HCT116 (cell line): Measurements from ENCODE around the gene FAM20C. TPM values are rescaled to one million over a fixed set of nuclear protein-coding genes. Genes with fewer than 3 reads are reported as not detected.

Source experiments
- ATAC-seq: fragments of 200-7000 bp; cut with Tn5 transposase; 2 replicates; pipeline ENCODE4 v1.9.1; 2020; ENCODE audit warnings: mild to moderate bottlenecking, moderate library complexity
- BruUV-seq: library from RNA; stranded (reverse); fragments of 400-500 nt; replicated peaks from 2 replicates; lab custom pipeline; 2021; lab: Mats Ljungman, UMichigan
- CTCF ChIA-PET: fragments of 300-600 bp; sonication (Branson Sonifier 250); formaldehyde crosslinking; loops from one replicate; lab custom pipeline; 2021; ENCODE audit warnings: antibody characterized with exemption; lab: Charles Lee
- POLR2A ChIA-PET: fragments of 300-600, 350-600 bp; sonication (Branson Sonifier 250); formaldehyde crosslinking; loops from one replicate; lab custom pipeline; 2021; ENCODE audit warnings: antibody characterized with exemption; lab: Charles Lee
- RAD21 ChIA-PET, 2 experiments: fragments of 300-600 bp; sonication (Branson Sonifier 250); formaldehyde crosslinking; loops; one replicate each; lab custom pipeline; 2023; ENCODE audit warnings: low total read pairs in 2 of 2; ENCODE audit not compliant: uncharacterized antibody in 2 of 2, unreplicated experiment in 2 of 2, low non-redundant PET in 1 of 2; lab: Charles Lee
- DNase-seq: peaks from one replicate; pipeline ENCODE4 v3.0.0-alpha.2; 2010; ENCODE audit warnings: low read depth, low spot score
- H2AFZ ChIP-seq: fragments of 200-600 bp; shearing (Covaris generic), sonication (generic); 2 replicates; pipeline ENCODE4 v1.6.1; 2017; ENCODE audit warnings: low read depth, mixed run types, mixed read lengths, antibody characterized with exemption, low read length; ENCODE audit not compliant: poor library complexity, severe bottlenecking
- H3K27ac ChIP-seq: 2 replicates; pipeline ENCODE4 v1.5.1; 2012; ENCODE audit warnings: low read depth, low read length
- H3K27me3 ChIP-seq: fragments of 200-600 bp; sonication (generic); 2 replicates; pipeline ENCODE4 v1.6.1; 2016; ENCODE audit warnings: mixed run types, low read length, mixed read lengths; ENCODE audit not compliant: insufficient read depth
- H3K36me3 ChIP-seq, 2 experiments: fragments of 200-500 bp in 1 of 2; fragments of 200-600 bp in 1 of 2; sonication (Bioruptor generic) in 1 of 2; sonication (generic) in 1 of 2; 2 replicates each; pipeline versions ENCODE4 v1.5.1 to v1.6.1; 2014 to 2016; ENCODE audit warnings: low read length in 2 of 2, inconsistent platforms in 1 of 2, mixed read lengths in 1 of 2, mixed run types in 1 of 2; ENCODE audit not compliant: insufficient read depth in 2 of 2, control insufficient read depth in 1 of 2
- H3K4me1 ChIP-seq, 2 experiments: fragments of 200-600 bp in 1 of 2; sonication (generic) in 1 of 2; 2 replicates each; pipeline versions ENCODE4 v1.5.1 to v1.6.1; 2012 to 2017; ENCODE audit warnings: low read length in 2 of 2, inconsistent platforms in 1 of 2, mild to moderate bottlenecking in 1 of 2, mixed read lengths in 1 of 2, mixed run types in 1 of 2, moderate library complexity in 1 of 2; ENCODE audit not compliant: insufficient read depth in 2 of 2, control insufficient read depth in 1 of 2
- H3K4me2 ChIP-seq: fragments of 200-600 bp; sonication (generic); 2 replicates; pipeline ENCODE4 v1.6.1; 2017; ENCODE audit warnings: mixed run types, low read length, mixed read lengths
- H3K4me3 ChIP-seq, 2 experiments: fragments of 200-600 bp in 1 of 2; sonication (generic) in 1 of 2; replicated peaks in 1 of 2; 2 replicates each; pipeline ENCODE4 v1.5.1; 2011 to 2016; ENCODE audit warnings: low read length in 2 of 2, control low read depth in 1 of 2, low read depth in 1 of 2, mild to moderate bottlenecking in 1 of 2, mixed read lengths in 1 of 2, mixed run types in 1 of 2
- H3K79me2 ChIP-seq: fragments of 200-600 bp; sonication (generic); 2 replicates; pipeline ENCODE4 v1.6.1; 2017; ENCODE audit warnings: mild to moderate bottlenecking, mixed run types, low read length, moderate library complexity, mixed read lengths; ENCODE audit not compliant: insufficient read depth
- H3K9ac ChIP-seq: fragments of 200-600 bp; sonication (generic); 2 replicates; pipeline ENCODE4 v1.6.1; 2016; ENCODE audit warnings: low read length, mixed read lengths
- H3K9me2 ChIP-seq: fragments of 200-600 bp; sonication (generic), shearing (Covaris generic); 2 replicates; pipeline ENCODE4 v1.6.1; 2017; ENCODE audit warnings: mixed run types, mild to moderate bottlenecking, moderate library complexity; ENCODE audit not compliant: insufficient read depth
- H3K9me3 ChIP-seq, 2 experiments: fragments of 200-500 bp in 1 of 2; fragments of 200-600 bp in 1 of 2; sonication (Bioruptor generic) in 1 of 2; sonication (generic) in 1 of 2; 2 replicates each; pipeline ENCODE4 v1.6.1; 2014 to 2017; ENCODE audit warnings: low read length in 2 of 2, mixed read lengths in 2 of 2, inconsistent platforms in 1 of 2, low read depth in 1 of 2, mild to moderate bottlenecking in 1 of 2, mixed run types in 1 of 2, moderate library complexity in 1 of 2; ENCODE audit not compliant: control insufficient read depth in 1 of 2, insufficient read depth in 1 of 2
- H4K20me1 ChIP-seq: fragments of 200-600 bp; sonication (generic), shearing (Covaris generic); 2 replicates; pipeline ENCODE4 v1.6.1; 2017; ENCODE audit warnings: mixed run types, mild to moderate bottlenecking, moderate library complexity; ENCODE audit not compliant: insufficient read depth
- ATF3 ChIP-seq: IDR thresholded peaks from 2 replicates; pipeline ENCODE4 v1.6.1; 2012
- CTCF ChIP-seq, 3 experiments: fragments of 200-600 bp in 1 of 3; sonication (generic) in 1 of 3; IDR thresholded peaks in 2 of 3; conservative IDR thresholded peaks in 1 of 3; 2 replicates each; pipeline ENCODE4 v1.5.1; 2012 to 2017; ENCODE audit warnings: low read depth in 2 of 3, low read length in 2 of 3, antibody characterized with exemption in 1 of 3, borderline replicate concordance in 1 of 3, control low read depth in 1 of 3, mild to moderate bottlenecking in 1 of 3, mixed read lengths in 1 of 3, mixed run types in 1 of 3, moderate library complexity in 1 of 3; ENCODE audit not compliant: insufficient read depth in 1 of 3
- EGR1 ChIP-seq: IDR thresholded peaks from 2 replicates; pipeline ENCODE4 v1.6.1; 2012; ENCODE audit warnings: low read depth
- FOSL1 ChIP-seq: IDR thresholded peaks from 2 replicates; pipeline ENCODE4 v1.6.1; 2012; ENCODE audit warnings: low read depth
- JUND ChIP-seq: IDR thresholded peaks from 2 replicates; pipeline ENCODE4 v1.6.1; 2012
- MAX ChIP-seq: IDR thresholded peaks from 2 replicates; pipeline ENCODE4 v1.6.1; 2012
- RAD21 ChIP-seq: IDR thresholded peaks from 2 replicates; pipeline ENCODE4 v1.6.1; 2012; ENCODE audit warnings: low read depth, mild to moderate bottlenecking
- SRF ChIP-seq: IDR thresholded peaks from 2 replicates; pipeline ENCODE4 v1.6.1; 2012; ENCODE audit warnings: low read depth
- TCF7L2 ChIP-seq: IDR thresholded peaks from 2 replicates; pipeline ENCODE4 v1.7.0; 2011; ENCODE audit warnings: borderline replicate concordance, inconsistent platforms; ENCODE audit not compliant: insufficient read depth, insufficient read length; ENCODE audit errors: extremely low read depth
- ZBTB33 ChIP-seq: IDR thresholded peaks from 2 replicates; pipeline ENCODE4 v1.6.1; 2011; ENCODE audit warnings: mild to moderate bottlenecking, low read length, moderate library complexity; ENCODE audit not compliant: insufficient replicate concordance; ENCODE audit errors: extremely low read depth
- ZFX ChIP-seq: fragments of 450-650 bp; IDR thresholded peaks from 2 replicates; pipeline ENCODE4 v1.6.1; 2017
- ZNF274 ChIP-seq: fragments of 200-500 bp; sonication (Bioruptor generic); IDR thresholded peaks from 2 replicates; pipeline ENCODE4 v1.6.1; 2014; ENCODE audit warnings: mild to moderate bottlenecking, low read depth, low read length, inconsistent platforms
- intact Hi-C: fragments of 100-400 bp; cut with micrococcal nuclease; formaldehyde crosslinking; loops from 2 replicates; pipeline ENCODE4 v1.10.0; 2022
- total RNA-seq: library from RNA; stranded (reverse); gene quantifications from one replicate; pipeline ENCODE4 v1.2.1, GENCODE V29; 2021; ENCODE audit not compliant: unreplicated experiment
- TF ChIP-seq, protein P1 (sequence below): IDR thresholded peaks from 2 replicates; pipeline ENCODE4 v1.6.1; 2012; ENCODE audit warnings: low read depth

The FAM20C gene
- total RNA-seq, 1 experiment from 2014 or later, result 27.1 TPM

- peaks cover 23% of the 10 kb centered on the region for H3K79me2 ChIP-seq
- intact Hi-C loops, result no loop called here
- H4K20me1 ChIP-seq, result no peaks in the 10 kb centered on the region
- no peak overlapping the region for H3K27ac ChIP-seq
- H3K36me3 ChIP-seq, result peaks cover 3 to 12% of the 10 kb centered on the region in 2 experiments; a peak in 2 of 4 replicates
- CTCF ChIA-PET, result no interaction called here
- ATAC-seq, result no peak
- H3K9me2 ChIP-seq, result no peaks in the 10 kb centered on the region
- no peak overlapping the region for H2AFZ ChIP-seq
- no peak overlapping the region for H3K9ac ChIP-seq
- peaks cover 10 to 21% of the 10 kb centered on the region in 2 experiments; a peak in 3 of 4 replicates for H3K4me1 ChIP-seq
- no TSS peak for BruUV-seq
- H3K27me3 ChIP-seq, result no peaks in the 10 kb centered on the region
- H3K4me2 ChIP-seq, result no peak overlapping the region
- H3K4me3 ChIP-seq, result no peak overlapping the region
- no peaks in the 10 kb centered on the region for H3K9me3 ChIP-seq
- RAD21 ChIA-PET, result no interaction called here
- no peak for TF ChIP-seq FOSL1
- TF ChIP-seq ATF3, result no peak
- TF ChIP-seq JUND, result no peak
- no peak for TF ChIP-seq MAX
- no peak for TF ChIP-seq TCF7L2
- no peak for TF ChIP-seq RAD21
- TF ChIP-seq EGR1, result no peak
- no peak for TF ChIP-seq SRF
- TF ChIP-seq ZBTB33, result no peak
- no peak for TF ChIP-seq CTCF (IDR thresholded peaks at IDR 0.05 in 2 of 3, conservative IDR thresholded peaks at IDR 0.05 in 1 of 3; ENCODE audit: borderline replicate concordance in 1 of 3, insufficient read depth in 1 of 3, low read depth in 2 of 3, low read length in 2 of 3)
- TF ChIP-seq ZNF274, result no peak
- TF ChIP-seq, protein P1, sequence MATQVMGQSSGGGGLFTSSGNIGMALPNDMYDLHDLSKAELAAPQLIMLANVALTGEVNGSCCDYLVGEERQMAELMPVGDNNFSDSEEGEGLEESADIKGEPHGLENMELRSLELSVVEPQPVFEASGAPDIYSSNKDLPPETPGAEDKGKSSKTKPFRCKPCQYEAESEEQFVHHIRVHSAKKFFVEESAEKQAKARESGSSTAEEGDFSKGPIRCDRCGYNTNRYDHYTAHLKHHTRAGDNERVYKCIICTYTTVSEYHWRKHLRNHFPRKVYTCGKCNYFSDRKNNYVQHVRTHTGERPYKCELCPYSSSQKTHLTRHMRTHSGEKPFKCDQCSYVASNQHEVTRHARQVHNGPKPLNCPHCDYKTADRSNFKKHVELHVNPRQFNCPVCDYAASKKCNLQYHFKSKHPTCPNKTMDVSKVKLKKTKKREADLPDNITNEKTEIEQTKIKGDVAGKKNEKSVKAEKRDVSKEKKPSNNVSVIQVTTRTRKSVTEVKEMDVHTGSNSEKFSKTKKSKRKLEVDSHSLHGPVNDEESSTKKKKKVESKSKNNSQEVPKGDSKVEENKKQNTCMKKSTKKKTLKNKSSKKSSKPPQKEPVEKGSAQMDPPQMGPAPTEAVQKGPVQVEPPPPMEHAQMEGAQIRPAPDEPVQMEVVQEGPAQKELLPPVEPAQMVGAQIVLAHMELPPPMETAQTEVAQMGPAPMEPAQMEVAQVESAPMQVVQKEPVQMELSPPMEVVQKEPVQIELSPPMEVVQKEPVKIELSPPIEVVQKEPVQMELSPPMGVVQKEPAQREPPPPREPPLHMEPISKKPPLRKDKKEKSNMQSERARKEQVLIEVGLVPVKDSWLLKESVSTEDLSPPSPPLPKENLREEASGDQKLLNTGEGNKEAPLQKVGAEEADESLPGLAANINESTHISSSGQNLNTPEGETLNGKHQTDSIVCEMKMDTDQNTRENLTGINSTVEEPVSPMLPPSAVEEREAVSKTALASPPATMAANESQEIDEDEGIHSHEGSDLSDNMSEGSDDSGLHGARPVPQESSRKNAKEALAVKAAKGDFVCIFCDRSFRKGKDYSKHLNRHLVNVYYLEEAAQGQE, result no peak
- no peak for TF ChIP-seq ZFX
- no peak for DNase-seq
- POLR2A ChIA-PET, result no interaction called here
Observed at GRCh38 chr7:195830-196128, 3.4 kb downstream of the FAM20C start.
